K562 (cell line): ENCODE data around the gene CBX8. TPM values are rescaled to one million over a fixed set of nuclear protein-coding genes. Genes with fewer than 3 reads are reported as not detected.

Experiments used
- ARID1B ChIP-seq: fragments of 450-650 bp; IDR thresholded peaks from 2 replicates; pipeline ENCODE4 v1.6.1; 2016; ENCODE audit warnings: antibody characterized with exemption, mild to moderate bottlenecking, inconsistent platforms
- BDP1 ChIP-seq: IDR thresholded peaks from 3 replicates; pipeline ENCODE4 v1.6.1; 2011; ENCODE audit not compliant: insufficient read length, insufficient read depth
- CREB1 ChIP-seq, 2 experiments: sonication (generic) in 1 of 2; formaldehyde crosslinking in 1 of 2; IDR thresholded peaks; 2 replicates each; pipeline versions ENCODE4 v1.6.1 to v1.8.0; 2012 to 2022; ENCODE audit warnings: inconsistent platforms in 1 of 2, mild to moderate bottlenecking in 1 of 2, missing genetic modification reagents in 1 of 2, moderate library complexity in 1 of 2
- EP400 ChIP-seq: fragments of 450-650 bp; IDR thresholded peaks from 2 replicates; pipeline ENCODE4 v1.6.1; 2017; ENCODE audit warnings: antibody characterized with exemption, mild to moderate bottlenecking, moderate library complexity
- FOXJ2 ChIP-seq: fragments of 200-800 bp; sonication (Bioruptor generic); IDR thresholded peaks from 2 replicates; pipeline ENCODE4 v1.6.1; 2016; ENCODE audit warnings: missing genetic modification characterization, missing compliant biosample characterization
- MTA3 ChIP-seq: fragments of 450-650 bp; formaldehyde crosslinking; IDR thresholded peaks from 2 replicates; pipeline ENCODE4 v1.6.1; 2017; ENCODE audit warnings: mild to moderate bottlenecking, borderline replicate concordance
- NFXL1 ChIP-seq: fragments of 450-650 bp; formaldehyde crosslinking; IDR thresholded peaks from 2 replicates; pipeline ENCODE4 v1.4.0; 2021; ENCODE audit warnings: mild to moderate bottlenecking
- polyA plus RNA-seq, 8 experiments: library from polyadenylated mRNA; depleted of rRNA in 4 of 8; stranded (reverse) in 5 of 8; unstranded in 3 of 8; fragments of >200 nt; fragmentation: Nextera tagmentation in 2 of 8; fragmentation: Illumina TruSeq in 1 of 8; extraction: Ambion mirVana in 2 of 8; extraction: Trizol in 1 of 8; gene quantifications; 2 replicates each; pipeline versions ENCODE4 v1.2.1 to v1.2.3, GENCODE V29; 2011 to 2014; ENCODE audit warnings: inconsistent platforms in 1 of 8, missing spikeins in 1 of 8
- total RNA-seq, 7 experiments: library from RNA; depleted of rRNA in 6 of 7; stranded (reverse); fragments of >200 nt in 6 of 7; fragmentation: Illumina TruSeq in 2 of 7; extraction: Trizol in 2 of 7; gene quantifications; 2 replicates each; pipeline versions ENCODE4 v1.2.1 to v1.2.3, GENCODE V29; 2011 to 2021; ENCODE audit warnings: low replicate concordance in 1 of 7
- TF ChIP-seq, protein P1 (sequence below), 2 experiments: fragments of 450-650 bp; formaldehyde crosslinking in 1 of 2; IDR thresholded peaks; 2 replicates each; pipeline versions ENCODE4 v1.4.0 to v1.6.1; 2014 to 2020; ENCODE audit warnings: mild to moderate bottlenecking in 2 of 2, borderline replicate concordance in 1 of 2, low read depth in 1 of 2
- TF ChIP-seq, protein P2 (sequence below): sonication (generic); formaldehyde crosslinking; IDR thresholded peaks from 2 replicates; pipeline ENCODE4 v1.5.0; 2020; ENCODE audit warnings: missing genetic modification reagents
- TF ChIP-seq, protein P3 (sequence below): fragments of 200-800 bp; sonication (Bioruptor generic); IDR thresholded peaks from 2 replicates; pipeline ENCODE4 v1.6.1; 2017; ENCODE audit warnings: missing genetic modification characterization, missing compliant biosample characterization

Gene CBX8
- total and polyA plus RNA-seq, 9 of the 15 experiments (the other 6 are each of a cell fraction or from before 2014, with no cell fraction given), result 0.08 to 11.9 (median 2.6) TPM

DNA sequence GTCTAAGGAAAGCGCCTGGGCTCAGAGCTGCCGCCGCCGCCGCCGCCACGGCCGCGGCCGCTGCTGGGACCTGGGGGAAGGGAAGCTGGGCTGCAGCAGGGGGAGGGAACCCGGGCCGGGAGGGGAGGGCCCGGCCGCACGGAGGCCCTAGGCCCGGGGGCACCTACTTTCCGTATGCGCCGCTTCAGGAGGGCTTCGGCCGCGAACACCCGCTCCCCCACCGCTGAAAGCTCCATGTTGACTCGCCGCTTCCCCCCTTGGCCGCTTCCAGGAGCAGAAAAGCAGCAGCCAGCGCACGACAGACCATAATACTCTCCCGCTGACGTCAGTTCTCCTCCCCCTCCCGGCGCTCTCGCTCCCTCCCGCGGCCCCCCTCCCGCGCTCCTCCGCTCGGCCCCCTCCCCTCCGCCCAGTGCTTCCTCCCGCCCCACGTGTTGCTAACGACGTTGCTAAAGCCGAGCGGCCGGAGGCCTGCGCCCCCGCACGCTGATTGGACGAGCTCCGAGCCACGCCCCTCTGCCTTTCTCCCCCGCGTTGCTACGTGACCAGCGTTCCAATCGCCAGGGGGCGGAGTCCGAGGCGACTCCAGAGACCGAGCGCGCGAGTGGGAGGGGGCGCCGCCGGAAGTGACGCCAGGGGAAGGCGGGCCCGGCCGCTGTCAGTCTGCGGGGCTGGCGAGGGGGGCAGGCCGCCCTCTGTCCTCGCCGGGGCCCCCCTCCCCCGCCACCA is at the start of gene CBX8 (continued):
- TF ChIP-seq, protein P1, sequence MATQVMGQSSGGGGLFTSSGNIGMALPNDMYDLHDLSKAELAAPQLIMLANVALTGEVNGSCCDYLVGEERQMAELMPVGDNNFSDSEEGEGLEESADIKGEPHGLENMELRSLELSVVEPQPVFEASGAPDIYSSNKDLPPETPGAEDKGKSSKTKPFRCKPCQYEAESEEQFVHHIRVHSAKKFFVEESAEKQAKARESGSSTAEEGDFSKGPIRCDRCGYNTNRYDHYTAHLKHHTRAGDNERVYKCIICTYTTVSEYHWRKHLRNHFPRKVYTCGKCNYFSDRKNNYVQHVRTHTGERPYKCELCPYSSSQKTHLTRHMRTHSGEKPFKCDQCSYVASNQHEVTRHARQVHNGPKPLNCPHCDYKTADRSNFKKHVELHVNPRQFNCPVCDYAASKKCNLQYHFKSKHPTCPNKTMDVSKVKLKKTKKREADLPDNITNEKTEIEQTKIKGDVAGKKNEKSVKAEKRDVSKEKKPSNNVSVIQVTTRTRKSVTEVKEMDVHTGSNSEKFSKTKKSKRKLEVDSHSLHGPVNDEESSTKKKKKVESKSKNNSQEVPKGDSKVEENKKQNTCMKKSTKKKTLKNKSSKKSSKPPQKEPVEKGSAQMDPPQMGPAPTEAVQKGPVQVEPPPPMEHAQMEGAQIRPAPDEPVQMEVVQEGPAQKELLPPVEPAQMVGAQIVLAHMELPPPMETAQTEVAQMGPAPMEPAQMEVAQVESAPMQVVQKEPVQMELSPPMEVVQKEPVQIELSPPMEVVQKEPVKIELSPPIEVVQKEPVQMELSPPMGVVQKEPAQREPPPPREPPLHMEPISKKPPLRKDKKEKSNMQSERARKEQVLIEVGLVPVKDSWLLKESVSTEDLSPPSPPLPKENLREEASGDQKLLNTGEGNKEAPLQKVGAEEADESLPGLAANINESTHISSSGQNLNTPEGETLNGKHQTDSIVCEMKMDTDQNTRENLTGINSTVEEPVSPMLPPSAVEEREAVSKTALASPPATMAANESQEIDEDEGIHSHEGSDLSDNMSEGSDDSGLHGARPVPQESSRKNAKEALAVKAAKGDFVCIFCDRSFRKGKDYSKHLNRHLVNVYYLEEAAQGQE (IDR thresholded peaks at IDR 0.05; ENCODE audit: borderline replicate concordance), result 0 out of 2 replicates have a peak, but pooled peaks have one; percentile 7
- TF ChIP-seq, protein P1 (CRISPR knock-in tag; IDR thresholded peaks at IDR 0.05; ENCODE audit: low read depth), result no peak
- TF ChIP-seq, protein P2, sequence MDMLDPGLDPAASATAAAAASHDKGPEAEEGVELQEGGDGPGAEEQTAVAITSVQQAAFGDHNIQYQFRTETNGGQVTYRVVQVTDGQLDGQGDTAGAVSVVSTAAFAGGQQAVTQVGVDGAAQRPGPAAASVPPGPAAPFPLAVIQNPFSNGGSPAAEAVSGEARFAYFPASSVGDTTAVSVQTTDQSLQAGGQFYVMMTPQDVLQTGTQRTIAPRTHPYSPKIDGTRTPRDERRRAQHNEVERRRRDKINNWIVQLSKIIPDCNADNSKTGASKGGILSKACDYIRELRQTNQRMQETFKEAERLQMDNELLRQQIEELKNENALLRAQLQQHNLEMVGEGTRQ (CRISPR knock-in tag), result peak; percentile 68
- TF ChIP-seq CREB1 (IDR thresholded peaks at IDR 0.05) (peak; percentile 92), CREB1 (CRISPR knock-in tag; IDR thresholded peaks at IDR 0.05) (peak; percentile 96), MTA3 (no peak), FOXJ2 (tag) (peak; percentile 95), BDP1 (no peak), NFXL1 (CRISPR knock-in tag) (no peak), EP400 (peak; percentile 44; the same call in 1 of the 2 replicates), ARID1B (peak; percentile 35; the same call in 1 of the 2 replicates)
- TF ChIP-seq, protein P3, sequence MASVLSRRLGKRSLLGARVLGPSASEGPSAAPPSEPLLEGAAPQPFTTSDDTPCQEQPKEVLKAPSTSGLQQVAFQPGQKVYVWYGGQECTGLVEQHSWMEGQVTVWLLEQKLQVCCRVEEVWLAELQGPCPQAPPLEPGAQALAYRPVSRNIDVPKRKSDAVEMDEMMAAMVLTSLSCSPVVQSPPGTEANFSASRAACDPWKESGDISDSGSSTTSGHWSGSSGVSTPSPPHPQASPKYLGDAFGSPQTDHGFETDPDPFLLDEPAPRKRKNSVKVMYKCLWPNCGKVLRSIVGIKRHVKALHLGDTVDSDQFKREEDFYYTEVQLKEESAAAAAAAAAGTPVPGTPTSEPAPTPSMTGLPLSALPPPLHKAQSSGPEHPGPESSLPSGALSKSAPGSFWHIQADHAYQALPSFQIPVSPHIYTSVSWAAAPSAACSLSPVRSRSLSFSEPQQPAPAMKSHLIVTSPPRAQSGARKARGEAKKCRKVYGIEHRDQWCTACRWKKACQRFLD, result peak; percentile 9; the same call in 1 of the 2 replicates
